NCI-H1930 (cell line): Measurements from ENCODE around the gene JAG2.

Source experiments
- DNase-seq, 2 experiments: peaks; one replicate each; lab custom pipeline; 2025; lab: John Stamatoyannopoulos, UW

The JAG2 gene

GRCh38 chr14:105168496-105168978 is at the start of gene JAG2:
JAG2 (minus strand) TSS chr14:105168776; CDS start chr14:105168420, 356 bp downstream.
- DNase-seq = peak; percentile 13 to 55

DNA sequence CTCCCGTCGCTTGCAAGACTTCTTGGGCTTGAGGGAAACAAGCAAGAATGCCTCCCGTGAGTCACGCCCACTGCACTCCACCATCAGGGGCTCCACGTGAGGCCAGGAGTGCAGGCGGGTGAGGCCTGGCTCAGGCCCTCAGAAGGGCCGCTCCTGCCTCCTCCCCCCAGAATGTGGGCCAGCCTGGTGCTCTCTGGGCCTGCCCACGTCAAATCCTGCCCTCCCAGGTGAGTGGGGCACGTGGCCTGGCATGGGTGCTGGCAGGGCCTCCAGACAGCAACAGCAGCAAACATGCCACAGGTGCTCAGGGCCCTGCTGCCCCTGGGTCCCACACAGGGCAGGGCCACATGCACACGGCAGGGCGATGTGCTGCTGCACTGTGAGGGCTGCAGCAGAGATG is 49.2 kb upstream of the JAG2 start:
- DNase-seq = no peak

DNA sequence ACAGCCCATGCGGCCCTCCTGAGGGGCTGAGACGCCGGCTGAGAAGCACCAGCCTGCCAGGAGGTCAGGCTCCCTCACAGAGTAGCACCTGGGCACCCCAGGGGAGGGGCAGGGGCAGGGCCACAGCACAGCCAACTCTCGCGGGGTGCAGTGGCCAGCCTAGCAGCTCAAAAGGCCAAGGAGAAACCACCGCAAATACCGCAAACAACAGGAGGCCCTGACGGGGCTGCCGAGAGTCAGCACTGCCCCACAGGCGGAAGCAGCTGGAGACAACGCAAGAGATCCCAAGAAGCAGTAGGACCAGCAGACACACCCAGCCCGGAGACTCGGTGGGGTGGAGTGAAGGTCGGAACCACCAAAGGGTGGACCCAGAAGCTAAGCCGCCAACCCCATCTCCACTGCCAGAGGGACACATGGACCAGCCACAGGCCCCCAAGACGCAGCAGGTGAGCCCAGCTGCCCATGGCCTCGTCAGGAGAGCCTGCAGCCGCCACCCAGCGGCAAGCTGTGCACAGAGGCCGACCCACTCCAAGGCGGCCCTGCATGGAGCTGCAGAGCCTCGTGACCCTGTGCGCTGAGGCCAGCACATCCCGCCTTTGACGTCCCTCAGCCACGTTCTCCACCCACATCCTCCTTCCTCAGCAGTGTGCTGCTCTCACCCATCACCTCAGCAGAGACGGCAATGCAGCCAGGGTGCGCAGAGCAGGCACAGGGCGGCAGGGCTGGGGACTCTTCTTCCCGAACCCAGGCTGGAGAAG is 48.1 kb upstream of the JAG2 start:
- DNase-seq = no peak

DNA sequence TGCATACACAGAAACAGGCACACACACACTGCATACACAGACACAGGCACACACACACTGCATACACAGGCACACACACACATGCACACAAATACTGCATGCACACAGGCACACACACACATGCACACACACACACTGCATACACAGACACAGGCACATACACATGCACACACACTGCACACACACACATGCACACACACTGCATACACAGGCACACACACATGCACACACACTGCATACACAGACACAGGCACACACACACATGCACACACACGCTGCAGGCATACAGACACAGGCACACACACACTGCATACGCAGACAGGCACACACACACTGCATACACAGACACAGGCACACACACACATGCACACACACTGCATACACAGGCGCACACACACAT is 47.0 kb upstream of the JAG2 start:
- no peak for DNase-seq

DNA sequence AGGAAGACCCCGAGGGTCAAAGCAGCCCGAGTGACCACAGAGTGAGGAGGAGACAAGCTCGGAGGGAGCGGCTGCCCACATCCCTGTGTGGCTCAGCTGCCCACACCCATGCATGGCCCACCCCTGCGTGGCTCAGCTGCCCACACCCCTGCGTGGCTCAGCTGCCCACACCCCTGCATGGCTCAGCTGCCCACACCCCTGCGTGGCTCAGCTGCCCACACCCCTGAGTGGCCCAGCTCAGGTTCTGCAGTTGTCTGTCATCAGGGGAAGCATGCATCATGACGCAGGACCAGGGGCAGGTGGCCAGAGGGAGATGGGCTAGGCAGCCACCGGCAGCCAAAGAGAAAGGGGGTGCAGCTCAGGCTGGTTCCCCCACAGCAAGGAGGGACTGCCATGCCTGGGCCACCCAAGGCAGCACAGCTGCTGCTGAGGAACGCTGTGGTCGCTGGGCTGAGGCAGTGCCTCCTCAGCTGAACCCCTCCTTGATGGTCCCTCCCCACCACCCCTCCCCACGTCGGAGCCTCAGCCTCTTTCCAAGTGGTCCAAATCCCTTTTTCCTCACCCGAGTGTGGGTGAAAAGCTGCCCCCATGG is 45.8 kb upstream of the JAG2 start:
- no peak for DNase-seq

- DNase-seq = no peak
Measured at GRCh38 chr14:105213361-105213760, 44.8 kb upstream of the JAG2 start.

GRCh38 chr14:105212541-105213300 is 44.1 kb upstream of the JAG2 start:
- DNase-seq = no peak

DNA sequence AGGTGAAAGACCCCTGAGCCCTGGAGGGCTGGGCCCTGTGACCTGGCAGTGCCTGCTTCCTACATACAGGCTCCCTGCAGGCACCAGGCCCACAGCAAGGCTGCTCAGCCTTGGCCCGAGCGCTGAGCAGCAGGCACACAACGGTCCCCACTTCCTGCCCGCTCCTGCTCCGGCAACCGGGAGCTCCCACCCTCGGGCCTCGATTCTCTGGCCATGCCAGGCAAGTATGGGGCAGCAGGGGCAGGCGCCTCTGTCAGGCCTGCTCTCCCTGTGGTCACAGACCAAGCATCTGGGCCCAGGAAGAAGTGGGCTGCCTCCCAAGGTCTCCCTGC is 43.1 kb upstream of the JAG2 start:
- DNase-seq = no peak

- no peak for DNase-seq
Measured at GRCh38 chr14:105211086-105211757, 42.6 kb upstream of the JAG2 start.

DNA sequence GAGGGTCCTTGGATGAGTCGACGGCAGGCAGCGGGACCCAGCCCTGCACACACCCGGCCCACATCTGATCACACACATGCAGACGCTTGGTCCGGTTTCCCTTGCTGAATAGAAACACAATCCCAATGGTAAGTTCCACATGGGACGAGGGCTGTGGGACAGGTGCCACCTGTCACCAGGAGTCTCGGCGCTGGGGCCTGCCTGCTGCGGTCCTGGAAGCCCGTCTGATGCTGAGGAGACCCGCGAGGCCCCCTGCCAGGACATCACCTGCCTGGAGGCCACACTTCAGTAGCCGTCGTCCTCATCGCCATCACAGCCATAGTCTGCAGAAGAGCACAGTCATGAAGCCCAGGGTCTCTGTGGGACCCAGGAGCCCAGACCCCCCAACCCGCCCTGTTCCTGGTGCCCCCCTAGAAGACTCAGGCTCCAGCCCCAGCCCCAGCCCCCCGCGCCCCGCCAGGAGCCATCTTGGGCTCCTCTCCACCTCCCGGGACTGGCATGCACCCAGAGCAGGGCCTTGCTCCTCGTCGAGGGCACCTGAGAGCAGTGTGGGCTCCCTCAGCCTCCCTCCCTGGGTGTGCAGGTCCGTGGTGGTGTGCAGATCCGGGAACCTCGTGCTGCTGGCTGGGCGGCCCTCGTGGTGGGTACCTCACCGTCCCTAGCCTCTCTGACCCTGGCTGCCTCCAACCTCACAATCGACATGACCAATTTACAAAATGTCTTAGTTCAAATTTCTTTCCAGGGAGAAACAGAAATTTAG is 41.9 kb upstream of the JAG2 start:
- DNase-seq = no peak

DNA sequence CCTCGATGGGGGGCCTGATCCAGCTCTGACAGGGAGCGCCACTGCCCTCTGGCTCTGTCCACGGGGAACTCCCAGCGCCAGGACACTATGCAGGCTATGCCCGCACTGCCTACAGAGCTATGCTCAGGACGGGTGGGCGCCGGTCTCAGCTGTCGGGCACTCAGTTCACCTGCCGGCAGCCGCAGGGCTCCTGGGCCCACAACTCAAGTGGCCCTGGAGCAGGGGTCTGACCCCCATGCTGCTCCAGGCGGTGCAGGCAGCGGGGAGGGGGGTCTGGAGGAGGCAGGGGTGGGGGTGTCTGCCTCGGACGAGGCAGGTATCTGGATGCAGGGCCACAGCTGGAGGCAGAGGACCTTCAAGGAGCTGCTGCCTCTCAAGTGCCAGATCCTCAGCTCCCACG is 41.1 kb upstream of the JAG2 start:
- no peak for DNase-seq

- DNase-seq = no peak
Measured at GRCh38 chr14:105209091-105209490, 40.5 kb upstream of the JAG2 start.

- no peak for DNase-seq
Measured at GRCh38 chr14:105208738-105209075, 40.1 kb upstream of the JAG2 start.

DNA sequence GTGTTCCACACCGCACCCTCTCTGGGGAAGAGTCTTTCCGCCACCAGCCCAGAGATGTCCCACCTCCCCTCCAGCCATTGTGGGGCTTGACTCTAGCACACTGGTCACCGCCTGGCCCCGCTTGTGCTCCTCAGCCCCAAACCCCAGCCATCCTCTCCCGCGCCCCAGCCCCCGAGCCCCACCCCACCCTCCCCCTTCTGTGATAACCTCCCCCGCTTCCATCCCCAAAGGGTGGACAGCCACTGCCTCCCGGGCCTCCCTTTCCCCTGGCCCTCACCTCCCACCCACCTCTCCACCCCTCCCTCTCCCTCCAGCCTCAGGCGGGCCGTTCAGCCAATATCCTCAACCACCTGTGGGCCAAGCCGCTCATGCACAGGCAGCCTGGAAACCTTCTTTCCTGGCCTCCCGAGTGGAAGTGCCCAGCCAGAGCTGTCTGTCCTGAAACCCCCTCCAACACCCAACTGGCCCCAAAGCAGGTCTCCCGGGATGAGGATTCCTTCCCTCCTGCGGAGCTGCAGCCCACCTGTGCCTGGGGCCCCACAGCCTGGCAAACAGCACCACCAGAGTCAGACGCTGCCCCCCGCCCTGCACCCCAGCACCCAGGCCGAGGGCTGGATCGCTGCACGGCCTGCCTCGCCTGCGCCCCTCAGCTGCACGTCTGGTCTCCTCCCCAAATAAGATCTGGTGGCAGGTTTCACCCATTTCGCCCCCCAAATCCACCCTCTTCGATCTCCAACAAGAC is 39.6 kb upstream of the JAG2 start:
- no peak for DNase-seq

GRCh38 chr14:105207460-105207901 is 38.9 kb upstream of the JAG2 start:
- DNase-seq = no peak

DNA sequence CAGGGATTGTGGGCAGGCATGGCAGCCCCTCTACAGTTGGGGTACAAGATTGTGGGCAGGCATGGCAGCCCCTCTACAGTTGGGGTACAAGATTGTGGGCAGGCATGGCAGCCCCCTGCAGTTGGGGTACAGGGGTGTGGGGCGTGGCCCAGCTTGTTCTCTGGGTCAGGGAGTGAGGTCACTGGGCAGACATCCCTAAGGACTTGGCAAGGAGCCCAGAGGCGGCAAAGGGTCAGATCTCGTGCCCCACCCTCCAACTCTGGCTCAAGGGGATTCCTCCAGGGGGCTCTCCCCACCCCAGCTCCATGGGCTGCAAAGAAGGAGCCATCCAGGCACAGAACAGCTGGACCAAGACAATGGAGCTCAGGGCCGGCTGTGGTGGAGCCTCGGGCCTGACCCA is 38.3 kb upstream of the JAG2 start:
- DNase-seq = no peak

GRCh38 chr14:105205673-105206208 is 37.2 kb upstream of the JAG2 start:
- DNase-seq = no peak

- no peak for DNase-seq
Measured at GRCh38 chr14:105204931-105205672, 36.5 kb upstream of the JAG2 start.

- DNase-seq = no peak
Measured at GRCh38 chr14:105204206-105204930, 35.8 kb upstream of the JAG2 start.
